GM04504 (cell line): ENCODE results near the gene NT5E.

ENCODE experiments used
- DNase-seq: peaks from one replicate; pipeline ENCODE4 v3.0.0-alpha.2; 2012; ENCODE audit warnings: low read depth

Gene NT5E

DNA sequence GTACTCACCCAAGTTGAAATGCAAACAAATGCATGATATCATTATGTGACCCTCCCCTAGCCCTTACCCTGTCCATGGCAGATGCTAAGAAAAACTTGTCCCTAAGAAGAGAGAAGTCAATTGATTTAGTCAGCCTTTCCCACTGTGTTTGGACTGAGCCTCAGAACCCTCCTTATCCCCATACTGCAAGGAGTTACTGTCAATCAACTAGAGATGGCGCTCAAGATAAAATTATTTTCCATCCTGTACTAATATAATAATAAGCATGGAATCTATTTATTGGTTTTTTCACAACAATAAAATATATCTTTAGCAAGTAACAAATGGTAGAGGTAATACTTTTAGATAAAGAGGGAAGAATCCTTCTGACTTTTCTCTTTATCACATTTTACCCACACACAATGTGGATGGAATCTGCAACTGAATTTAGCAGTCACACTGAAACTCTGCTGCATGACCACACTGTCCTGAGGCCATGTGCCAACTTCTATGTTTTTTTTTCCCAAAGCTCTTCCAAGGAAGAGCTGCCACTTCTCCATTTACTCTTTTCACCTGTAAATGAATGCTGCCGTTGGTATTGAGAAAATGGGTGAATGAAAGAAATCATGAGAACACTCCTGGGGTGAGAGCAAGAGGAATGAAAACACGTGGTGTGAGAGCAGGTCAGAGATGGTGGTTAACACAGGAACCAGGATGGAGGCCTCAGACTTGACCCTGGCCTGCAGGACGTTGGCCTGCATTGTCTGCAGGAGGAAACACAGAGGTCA is 10.5 kb downstream of the NT5E start:
- no peak for DNase-seq

DNA sequence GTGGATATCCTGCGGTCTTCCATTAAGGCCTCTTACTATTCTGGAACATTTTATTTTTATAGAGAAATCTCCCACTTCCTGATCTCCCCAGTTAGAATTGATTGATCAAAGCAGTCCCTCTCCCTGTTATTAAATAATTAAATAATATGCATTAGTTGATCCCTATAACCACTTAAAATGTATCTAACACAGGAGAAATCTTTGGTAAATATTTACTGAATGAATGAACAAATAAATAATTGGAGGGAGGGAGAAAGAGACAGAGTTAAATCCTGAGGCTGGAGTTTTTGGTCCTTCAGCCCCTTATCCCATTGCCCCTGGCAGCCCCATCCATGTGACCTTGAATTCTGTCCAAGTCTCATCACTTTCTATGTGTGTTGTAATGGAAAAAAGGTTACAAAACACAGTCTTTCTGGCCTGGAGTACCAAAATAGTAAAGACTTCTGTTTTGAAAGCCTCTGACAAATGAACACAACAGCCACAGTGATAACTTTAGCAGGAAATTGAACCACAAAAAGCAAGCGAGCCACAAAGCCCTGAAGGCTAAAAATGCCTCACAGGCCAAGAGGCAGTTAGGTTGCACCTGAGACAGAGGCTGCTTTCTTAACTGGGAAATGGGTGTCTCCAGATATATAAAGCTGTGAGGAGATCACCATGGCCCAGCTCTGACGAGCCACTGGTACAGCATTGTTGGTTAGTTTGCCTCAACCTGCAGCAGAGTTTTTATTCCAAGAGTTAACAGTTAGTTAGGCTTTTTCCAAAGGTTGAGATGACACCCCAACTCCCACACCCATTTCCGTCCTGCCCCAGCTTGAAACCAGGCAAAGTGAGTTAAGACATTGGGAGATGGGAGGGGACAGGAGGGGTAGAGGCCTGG is 11.3 kb downstream of the NT5E start:
- no peak for DNase-seq

DNA sequence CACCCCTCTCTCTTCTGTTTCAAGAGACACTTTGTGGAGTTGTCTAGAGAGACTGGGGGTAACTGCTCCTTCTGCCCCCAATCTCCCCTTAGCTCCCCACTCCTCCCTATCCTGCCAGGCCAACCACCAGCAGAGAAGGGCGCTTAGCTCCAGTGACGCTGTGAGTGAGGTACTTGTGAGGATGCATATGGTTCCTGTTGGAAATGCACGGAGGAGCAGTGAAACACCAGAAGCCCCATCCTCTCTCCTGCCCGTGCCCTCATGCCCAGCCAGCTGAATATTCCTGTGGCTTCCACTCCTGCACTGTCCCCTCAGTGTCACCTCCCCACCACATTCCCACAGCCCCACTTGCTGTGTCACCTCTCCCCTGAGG is 11.9 kb downstream of the NT5E start:
- no peak for DNase-seq

DNA sequence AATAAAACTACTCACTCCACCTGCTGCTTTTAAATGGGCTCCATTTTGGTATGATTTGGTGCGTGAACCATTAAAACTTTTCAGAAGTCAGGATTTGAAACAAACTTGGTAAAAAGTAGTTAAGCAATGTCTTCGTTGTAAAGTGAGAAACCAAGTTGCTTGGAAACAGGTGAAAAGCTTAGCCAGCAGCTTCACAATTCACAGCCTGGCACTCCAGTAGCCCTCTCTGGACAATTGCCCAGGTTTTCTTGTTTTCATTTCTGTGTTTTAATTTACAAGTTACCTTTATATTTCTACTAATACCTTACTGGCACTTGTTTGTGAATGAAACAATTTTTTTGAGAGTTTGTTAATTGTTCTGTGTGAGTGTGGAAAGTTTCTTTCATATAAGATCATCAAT is 12.8 kb downstream of the NT5E start:
- DNase-seq: no peak

DNA sequence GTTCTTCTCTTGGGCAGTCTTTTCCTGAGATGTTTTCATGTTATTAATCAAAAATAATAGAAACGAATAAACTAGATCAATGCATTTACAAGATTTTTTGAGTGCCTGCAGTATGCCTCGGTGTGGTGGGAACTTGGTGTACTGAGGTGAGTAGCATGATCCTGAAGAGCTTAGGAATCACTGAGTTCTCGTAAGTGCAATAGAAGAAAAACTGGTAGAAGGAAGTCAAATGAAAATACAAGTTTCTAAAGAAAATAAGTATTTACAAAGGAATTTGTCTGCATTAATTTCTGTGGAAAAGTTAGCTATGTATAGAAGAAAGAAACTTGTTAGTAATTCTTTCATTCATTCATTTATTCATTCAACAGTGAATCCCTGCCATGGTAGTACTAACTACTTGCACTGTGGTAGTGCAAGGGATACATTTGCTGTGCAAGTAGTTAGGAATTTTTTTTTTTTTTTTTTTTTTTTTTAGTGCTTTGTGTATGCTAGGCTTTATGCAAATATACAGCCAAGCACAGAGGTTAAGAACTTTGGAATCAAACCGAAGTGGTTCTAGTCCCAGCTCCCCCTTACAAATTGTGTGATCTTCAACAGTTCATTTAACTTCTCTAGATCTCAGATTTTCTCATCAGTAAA is 13.9 kb downstream of the NT5E start:
- DNase-seq: no peak

DNA sequence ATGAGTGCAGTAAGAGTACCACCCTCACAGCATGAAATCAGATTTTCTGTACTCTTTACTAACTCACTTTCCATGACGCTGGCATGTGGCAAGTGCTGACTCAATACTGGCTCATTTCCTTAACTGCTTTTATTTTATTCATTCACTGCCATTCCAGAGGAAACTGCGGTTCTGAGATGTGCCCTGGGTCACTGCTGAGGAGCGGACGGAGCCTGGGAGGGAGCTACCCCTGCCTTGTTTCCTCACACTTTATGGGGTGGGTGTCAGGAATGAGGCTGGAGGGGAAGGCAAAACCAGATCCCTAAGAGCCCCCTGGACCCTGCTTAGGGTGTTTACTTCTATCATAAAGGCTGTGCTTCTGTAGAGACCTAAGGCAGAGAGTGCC is 14.4 kb downstream of the NT5E start:
- peak; percentile 89 for DNase-seq

DNA sequence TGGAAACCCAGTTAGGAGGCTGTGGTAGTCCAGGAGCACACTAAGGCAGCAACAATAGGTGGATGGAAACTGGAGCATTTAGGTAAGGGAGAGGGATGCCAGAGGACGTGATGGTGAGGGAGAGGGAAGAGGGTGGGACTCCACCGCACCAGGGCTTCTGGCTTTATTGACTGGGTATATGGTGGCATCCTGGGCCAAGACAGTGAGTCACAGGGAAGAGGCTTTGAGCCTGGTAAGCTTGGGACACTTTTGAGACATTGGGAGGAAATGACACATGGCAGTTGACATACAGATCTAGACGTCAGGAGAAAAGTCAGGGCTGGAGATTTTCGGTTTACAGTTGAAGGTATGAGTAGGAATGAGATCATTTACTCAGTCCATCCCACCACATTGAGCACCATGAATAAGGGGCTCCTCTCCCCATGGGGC is 14.9 kb downstream of the NT5E start:
- no peak for DNase-seq

DNA sequence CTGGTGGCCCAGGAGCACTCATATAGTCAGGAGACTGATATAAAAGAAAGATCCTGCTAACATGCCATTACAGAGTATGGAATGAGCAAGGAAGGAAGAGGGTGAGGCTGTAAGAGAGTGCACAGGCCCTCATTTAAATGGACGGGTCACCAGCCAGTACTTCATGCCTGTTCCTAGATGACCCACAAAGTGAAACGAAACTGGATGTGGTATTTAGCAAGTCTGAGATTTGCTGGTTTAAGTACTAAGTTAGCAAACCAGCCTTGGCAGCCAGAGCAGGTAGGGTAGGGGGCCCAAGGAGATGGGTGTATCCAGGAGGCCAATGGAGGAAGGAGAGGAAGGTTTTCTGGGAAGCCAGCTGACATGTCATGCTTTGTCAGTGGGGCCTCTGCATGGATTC is 15.9 kb downstream of the NT5E start:
- DNase-seq: no peak

DNA sequence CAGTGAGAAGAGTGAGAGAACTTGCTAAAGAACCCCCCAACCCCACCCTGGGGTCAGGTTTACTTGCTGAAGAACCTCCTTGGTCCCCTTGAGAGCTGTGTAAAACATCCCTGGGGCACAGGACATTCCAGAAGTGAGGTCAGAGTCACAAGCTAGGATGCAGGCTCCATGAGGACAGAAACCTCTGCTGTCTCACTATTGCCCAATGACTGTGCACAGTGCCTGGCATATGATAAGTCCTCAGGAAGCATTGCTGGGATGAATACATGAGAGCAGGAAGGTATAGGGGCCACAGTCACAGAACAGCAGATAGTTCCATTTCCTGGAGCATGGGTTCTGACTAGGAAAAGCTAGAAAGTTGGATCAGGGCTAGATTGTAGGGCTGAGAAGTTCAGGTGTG is 18.4 kb downstream of the NT5E start:
- DNase-seq: no peak

DNA sequence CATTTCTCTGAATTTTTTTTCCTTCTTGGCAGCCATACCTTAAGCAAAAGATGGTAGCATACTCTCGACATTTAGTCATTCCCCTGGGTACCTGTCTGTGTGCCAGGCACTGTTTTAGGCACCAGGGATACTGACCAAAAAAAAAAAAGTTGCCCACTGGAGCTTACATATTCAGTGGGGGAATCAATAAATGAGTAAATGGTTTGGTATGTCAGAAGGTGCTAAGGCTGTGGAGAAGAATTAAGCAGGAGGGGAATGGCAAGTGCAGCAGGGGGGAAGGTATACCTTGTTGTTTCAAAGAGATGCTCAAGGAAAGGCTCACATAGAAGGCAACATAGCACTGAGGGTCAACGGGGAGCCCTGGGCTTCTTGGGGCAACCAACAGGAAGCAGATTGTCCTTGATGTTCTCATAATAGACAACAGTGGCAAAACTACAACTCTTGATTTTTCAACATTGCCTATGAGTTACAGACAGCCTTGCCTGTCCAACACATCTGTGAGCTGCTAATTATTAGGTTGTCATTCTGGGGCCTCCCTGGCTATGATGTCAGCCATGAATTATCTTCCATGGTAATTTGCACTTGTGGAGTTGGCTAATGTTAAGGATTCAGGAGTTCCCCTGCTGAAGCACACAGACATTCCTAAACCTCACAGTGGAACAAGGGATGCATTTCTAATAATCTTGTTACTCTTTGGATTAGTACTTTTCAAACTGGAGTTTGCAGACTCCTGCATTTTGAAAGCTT is 19.6 kb downstream of the NT5E start:
- no peak for DNase-seq

DNA sequence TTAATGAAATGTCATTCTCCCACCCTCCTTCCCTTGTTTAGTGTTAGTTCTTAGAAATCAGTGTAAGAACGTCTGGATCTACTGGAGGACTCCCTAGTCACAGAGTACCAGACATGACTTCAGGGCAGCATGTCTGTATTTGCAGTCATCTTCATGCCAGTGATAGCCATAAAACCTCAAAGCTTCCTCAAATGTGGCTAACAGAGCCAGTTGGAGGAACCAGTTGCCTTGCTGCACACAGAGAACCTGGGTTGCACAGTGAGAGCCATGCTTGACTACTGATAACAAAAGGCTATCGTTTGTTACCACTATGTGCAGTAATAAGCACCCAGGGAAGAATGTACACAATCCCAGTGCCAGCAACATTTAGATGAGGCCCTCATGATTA is 20.1 kb downstream of the NT5E start:
- DNase-seq: no peak

DNA sequence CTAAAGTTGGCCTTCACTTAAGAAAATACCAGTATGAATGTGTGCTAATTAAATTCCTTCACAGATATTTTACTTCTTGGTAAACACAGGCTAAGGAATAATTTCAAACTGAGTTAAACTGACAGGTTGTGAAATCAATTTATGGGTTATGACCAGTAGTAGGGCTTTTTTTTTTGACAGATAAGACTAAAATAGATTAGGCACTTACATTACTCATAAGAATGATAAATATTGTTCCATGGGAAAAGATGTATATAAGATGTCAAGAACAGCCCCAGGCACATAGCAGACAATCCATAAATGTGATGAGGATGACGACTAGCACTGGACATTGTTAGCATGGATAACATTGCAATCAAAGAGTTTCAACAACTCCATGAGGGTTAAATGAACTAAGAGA is 22.9 kb downstream of the NT5E start:
- no peak for DNase-seq

DNA sequence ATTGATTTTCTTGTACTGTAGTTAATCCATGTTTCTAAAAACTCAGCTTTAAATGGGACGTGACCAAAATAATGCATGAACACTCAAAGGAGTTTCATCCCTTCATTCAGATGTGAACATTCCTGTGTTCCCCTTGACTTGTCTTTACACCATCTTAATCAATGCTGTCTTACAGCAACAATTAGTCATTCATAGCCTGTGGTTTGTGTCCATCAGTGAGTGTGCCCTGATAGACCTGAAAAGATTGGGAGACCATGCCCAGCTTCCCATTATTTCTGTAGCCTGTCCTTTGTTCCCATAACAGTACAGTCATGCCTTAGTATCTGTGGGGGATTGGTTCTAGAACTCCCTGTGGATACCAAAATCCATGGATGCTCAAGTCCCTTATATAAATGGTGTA is 23.9 kb downstream of the NT5E start:
- DNase-seq: no peak

DNA sequence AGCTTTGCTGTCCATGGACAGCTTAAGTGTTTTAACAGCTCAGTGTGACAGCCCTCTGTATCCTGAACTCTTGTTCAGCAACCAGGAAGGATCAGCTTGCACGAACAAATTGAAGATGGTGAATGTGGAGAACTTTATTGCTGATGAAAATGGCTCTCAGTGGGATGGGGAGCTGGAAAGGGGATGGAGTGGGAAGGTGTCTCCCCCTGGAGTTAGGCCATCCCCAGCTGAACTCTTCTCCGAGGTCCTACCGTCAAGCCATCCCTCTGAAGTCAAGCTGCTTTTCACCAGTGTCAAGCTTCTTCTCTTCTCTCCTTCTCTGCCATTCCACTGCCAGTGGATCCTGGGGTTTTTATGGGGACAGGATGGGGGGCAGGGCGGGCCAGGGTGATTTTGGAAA is 26.6 kb downstream of the NT5E start:
- DNase-seq: no peak

DNA sequence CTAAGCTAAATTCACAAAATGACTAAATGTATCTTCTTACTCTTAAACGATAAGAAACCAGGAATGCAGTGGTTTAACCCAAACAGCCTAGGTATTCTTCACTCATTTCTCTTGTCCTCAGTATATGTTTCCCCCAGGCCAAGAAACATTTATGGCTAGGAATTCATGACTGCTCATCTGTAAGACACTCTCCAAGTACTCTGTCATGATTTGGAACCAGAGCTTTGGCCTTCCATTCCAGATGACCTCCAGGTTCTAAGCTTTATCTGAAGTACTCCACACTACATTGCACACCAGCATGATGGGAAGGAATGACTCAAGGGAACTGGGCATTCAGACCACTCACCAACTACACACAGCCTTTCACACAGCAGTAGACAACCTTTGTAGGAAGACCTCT is 29.3 kb downstream of the NT5E start:
- DNase-seq: no peak

DNA sequence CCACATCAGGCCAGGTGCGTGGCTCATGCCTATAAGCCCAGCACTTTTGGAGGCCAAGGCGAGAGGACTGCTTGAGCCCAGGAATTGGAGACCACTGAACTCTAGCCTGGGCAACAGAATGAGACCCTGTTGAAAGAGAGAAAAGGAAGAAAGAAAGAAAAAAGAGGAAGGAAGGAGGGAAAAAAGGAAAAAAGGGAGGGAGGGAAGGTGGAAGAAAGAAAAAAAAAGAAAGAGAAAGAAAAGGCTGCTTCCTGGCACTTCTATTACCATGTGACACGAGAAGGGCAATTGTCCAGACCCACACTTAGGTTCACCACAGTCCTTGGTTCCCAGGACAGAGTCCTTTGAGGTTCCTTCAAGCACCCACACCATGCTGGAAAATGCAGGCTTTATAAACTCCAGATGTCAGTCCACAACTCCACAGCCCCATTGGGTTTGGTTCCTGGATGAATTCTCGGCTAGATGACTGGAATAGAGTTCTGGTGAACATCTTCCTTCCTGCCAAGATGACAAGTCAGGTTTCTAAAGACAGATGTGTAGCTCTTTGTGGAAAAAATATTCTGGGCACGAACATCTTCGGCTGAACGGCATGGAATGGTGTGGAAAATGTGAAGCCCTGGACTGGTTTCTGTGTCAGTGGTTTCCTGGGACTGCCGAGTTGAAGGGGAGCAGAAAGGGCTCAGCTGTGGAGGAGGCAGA is 32.5 kb downstream of the NT5E start:
- peak; percentile 82 for DNase-seq

DNA sequence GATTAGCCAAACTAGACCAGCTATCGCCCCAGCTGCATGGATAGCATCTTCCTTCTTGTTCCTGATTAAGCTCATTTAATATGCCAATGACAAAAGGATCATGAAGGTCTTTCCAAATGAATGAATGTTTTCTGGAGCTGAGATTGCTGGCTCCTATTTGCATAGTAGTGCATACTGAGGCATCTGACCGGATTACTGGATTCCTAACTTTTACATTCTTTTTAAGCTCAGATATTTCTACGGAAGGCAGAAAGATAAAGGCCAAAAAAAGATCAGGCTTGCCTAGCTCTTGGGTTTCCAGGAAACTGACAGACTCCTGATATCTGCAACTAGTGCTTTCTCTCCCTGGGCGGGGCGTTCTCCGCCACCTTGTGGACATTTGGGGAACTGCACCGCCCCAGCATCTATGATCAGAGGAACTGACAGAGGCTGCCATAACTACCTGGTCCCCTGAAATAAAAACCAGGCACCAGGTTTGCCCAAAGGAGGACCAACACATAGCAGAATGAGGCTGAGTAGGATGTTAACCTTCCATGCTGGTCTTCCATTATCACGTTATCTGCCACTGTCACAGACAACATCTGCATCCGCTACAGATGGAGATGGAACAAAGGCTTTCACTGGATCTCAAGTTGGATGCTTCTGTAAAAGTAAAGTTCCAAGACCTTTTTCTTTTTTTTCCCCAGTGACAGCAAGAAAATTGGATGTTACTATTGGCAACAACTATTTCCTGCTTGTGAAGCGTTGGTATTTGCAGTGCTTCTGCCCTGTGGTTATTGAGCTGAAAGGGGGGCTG is 33.2 kb downstream of the NT5E start:
- DNase-seq: no peak

DNA sequence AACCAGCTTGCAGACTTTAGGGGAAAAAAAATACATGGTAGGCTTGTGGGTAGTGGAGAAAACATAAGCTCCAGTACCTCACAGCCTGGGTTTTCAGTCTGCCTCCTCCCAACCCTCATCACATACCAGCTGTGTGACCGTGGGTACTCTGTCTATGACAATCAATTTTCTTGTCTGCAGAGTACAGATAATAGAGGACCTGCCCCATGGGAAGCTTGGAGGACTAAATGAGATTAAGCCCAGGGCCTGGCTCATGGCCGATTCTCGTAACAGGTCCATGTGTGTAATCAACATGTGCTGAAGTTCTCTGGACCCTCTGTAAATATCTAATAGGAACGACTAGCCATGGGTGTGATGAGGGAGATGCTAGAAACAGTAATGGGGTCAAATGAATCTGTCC is 34.0 kb downstream of the NT5E start:
- no peak for DNase-seq

DNA sequence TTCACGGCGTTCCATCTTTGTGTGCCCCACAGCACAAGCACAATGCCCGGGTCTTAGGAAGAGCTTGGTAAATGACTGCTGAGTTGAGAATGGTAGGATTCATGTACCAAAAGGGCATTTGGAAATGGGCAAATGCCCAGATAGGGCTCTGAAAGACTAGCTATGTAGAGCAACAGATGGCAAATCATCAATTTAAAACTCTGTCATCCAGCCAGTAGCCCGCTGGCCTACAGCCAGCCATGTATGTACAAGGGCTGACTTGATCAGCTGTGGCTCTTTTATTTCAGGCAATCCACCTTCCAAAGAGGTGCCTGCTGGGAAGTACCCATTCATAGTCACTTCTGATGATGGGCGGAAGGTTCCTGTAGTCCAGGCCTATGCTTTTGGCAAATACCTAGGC is 35.1 kb downstream of the NT5E start:
- no peak for DNase-seq

DNA sequence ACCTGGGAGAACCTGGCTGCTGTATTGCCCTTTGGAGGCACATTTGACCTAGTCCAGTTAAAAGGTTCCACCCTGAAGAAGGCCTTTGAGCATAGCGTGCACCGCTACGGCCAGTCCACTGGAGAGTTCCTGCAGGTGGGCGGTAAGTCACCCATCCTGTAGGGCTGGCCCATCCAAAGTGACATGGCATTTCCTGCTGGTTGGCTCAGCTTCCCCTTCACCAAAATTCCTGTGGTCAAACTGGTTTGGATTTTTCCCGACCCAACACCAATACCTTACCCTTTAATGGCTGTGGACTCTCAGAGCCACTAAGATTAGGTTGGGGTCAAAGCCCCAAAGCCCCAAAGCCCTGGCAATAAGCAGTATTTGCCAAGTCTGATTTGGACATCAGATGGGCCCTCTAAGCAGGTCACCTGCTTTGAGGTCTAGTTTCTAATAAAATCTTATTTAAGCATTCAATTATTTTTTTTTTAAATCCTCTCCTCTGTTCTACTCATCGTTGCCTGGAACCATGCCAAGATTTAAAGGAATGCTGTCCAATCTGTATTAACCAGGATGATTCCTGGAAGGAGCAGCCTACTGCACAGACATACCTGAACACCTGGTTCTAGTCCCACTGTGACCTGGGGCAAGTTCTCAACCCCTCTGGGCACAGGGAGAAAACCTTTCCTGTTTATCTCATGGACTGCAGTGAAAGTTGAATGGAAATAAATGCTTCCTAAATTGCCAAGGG is 40.8 kb downstream of the NT5E start:
- no peak for DNase-seq
